GM12878 (cell line): Measurements from ENCODE around the gene NRXN3. TPM values are rescaled to one million over a fixed set of nuclear protein-coding genes. Genes with fewer than 3 reads are reported as not detected.

Experiments
- ATAC-seq: fragments of 200-7000 bp; cut with Tn5 transposase; 3 replicates; pipeline ENCODE4 v1.9.1; 2020; ENCODE audit warnings: mild to moderate bottlenecking, moderate library complexity
- BruUV-seq: library from RNA; stranded (reverse); fragments of 400-500 nt; replicated peaks from 2 replicates; lab custom pipeline; 2021; lab: Mats Ljungman, UMichigan
- CTCF ChIA-PET: fragments of 300-600 bp; sonication (Branson Sonifier 250); formaldehyde crosslinking; extraction: SDS; loops from one replicate; lab custom pipeline; 2021; ENCODE audit warnings: inconsistent platforms; lab: Yijun Ruan, JAX
- POLR2A ChIA-PET: fragments of 350-600 bp; formaldehyde crosslinking; extraction: SDS; loops from one replicate; lab custom pipeline; 2021; ENCODE audit warnings: inconsistent platforms; lab: Charles Lee
- RAD21 ChIA-PET: fragments of 300-600 bp; sonication (Branson Sonifier 250); formaldehyde crosslinking; loops from one replicate; lab custom pipeline; 2023; ENCODE audit warnings: antibody characterized with exemption; ENCODE audit not compliant: unreplicated experiment; lab: Charles Lee
- SMC1A ChIA-PET: fragments of 300-600 bp; sonication (Branson Sonifier 250); formaldehyde crosslinking; loops from one replicate; lab custom pipeline; 2023; ENCODE audit not compliant: unreplicated experiment, uncharacterized antibody; lab: Charles Lee
- DNase-seq: peaks from one replicate; pipeline ENCODE4 v3.0.0-alpha.2; 2011; ENCODE audit warnings: low read depth, low spot score
- FAIRE-seq: peaks from 3 replicates; lab custom pipeline; 2011; peaks lifted over from hg19 to GRCh38; lab: Jason Lieb, UNC
- H2AFZ ChIP-seq: 2 replicates; pipeline ENCODE4 v1.6.0; 2011; ENCODE audit warnings: low read depth, low read length, control low read depth; ENCODE audit not compliant: control insufficient read depth
- H3K27ac ChIP-seq: 2 replicates; pipeline ENCODE4 v1.5.1; 2011; ENCODE audit warnings: control low read depth; ENCODE audit not compliant: control insufficient read depth, insufficient read depth
- H3K27me3 ChIP-seq, 2 experiments: replicated peaks in 1 of 2; 2 replicates each; pipeline versions ENCODE4 v1.6.0 to v1.6.1; 2011; ENCODE audit warnings: low read length in 1 of 2; ENCODE audit not compliant: control insufficient read depth in 2 of 2, insufficient read depth in 2 of 2
- H3K36me3 ChIP-seq, 2 experiments: 2 replicates each; pipeline ENCODE4 v1.5.1; 2011; ENCODE audit warnings: low read length in 1 of 2; ENCODE audit not compliant: control insufficient read depth in 2 of 2, insufficient read depth in 2 of 2
- H3K4me1 ChIP-seq: 2 replicates; pipeline ENCODE4 v1.6.1; 2011; ENCODE audit warnings: mild to moderate bottlenecking, low read length, moderate library complexity, mixed read lengths; ENCODE audit not compliant: control insufficient read depth, insufficient read depth
- H3K4me2 ChIP-seq: 2 replicates; pipeline ENCODE4 v1.6.0; 2011; ENCODE audit warnings: control low read depth; ENCODE audit not compliant: control insufficient read depth, insufficient read depth
- H3K4me3 ChIP-seq: fragments of 200-600 bp; sonication (generic); 2 replicates; pipeline ENCODE4 v1.5.1; 2016
- H3K79me2 ChIP-seq: 2 replicates; pipeline ENCODE4 v1.6.0; 2011; ENCODE audit warnings: low read length; ENCODE audit not compliant: control insufficient read depth, insufficient read depth
- H3K9ac ChIP-seq: 2 replicates; pipeline ENCODE4 v1.8.0; 2011; ENCODE audit warnings: low read length, control low read depth, mixed read lengths; ENCODE audit not compliant: control insufficient read depth, insufficient read depth
- H3K9me3 ChIP-seq: replicated peaks from 3 replicates; pipeline ENCODE4 v1.5.1; 2011; ENCODE audit warnings: mild to moderate bottlenecking, low read length; ENCODE audit not compliant: control insufficient read depth, insufficient read depth
- H4K20me1 ChIP-seq: 2 replicates; pipeline ENCODE4 v1.6.0; 2011; ENCODE audit not compliant: control insufficient read depth, insufficient read depth
- JUNB ChIP-seq: IDR thresholded peaks from 2 replicates; pipeline ENCODE4 v1.6.1; 2016; ENCODE audit warnings: antibody characterized with exemption, mild to moderate bottlenecking
- KLF5 ChIP-seq: fragments of 450-650 bp; IDR thresholded peaks from 2 replicates; pipeline ENCODE4 v1.6.1; 2014; ENCODE audit warnings: mild to moderate bottlenecking; ENCODE audit not compliant: partially characterized antibody
- MTA2 ChIP-seq: fragments of 450-650 bp; IDR thresholded peaks from 2 replicates; pipeline ENCODE4 v1.6.1; 2016; ENCODE audit warnings: low read depth, mild to moderate bottlenecking, moderate library complexity
- NR2C1 ChIP-seq: fragments of 450-650 bp; IDR thresholded peaks from 2 replicates; pipeline ENCODE4 v1.6.1; 2017; ENCODE audit warnings: antibody characterized with exemption, mild to moderate bottlenecking, moderate library complexity
- PML ChIP-seq: IDR thresholded peaks from 2 replicates; pipeline ENCODE4 v1.6.1; 2012; ENCODE audit warnings: low read length, inconsistent platforms
- POLR2AphosphoS5 ChIP-seq: IDR thresholded peaks from 2 replicates; pipeline ENCODE4 v1.6.1; 2011; ENCODE audit warnings: mild to moderate bottlenecking, low read length, inconsistent platforms
- ZNF24 ChIP-seq: fragments of 450-650 bp; IDR thresholded peaks from 2 replicates; pipeline ENCODE4 v1.6.1; 2017; ENCODE audit warnings: antibody characterized with exemption, mild to moderate bottlenecking
- WGBS: methylation state at CpG from one replicate; pipeline ENCODE4 v1.1.6; 2016; ENCODE audit warnings: low lambda C conversion rate; ENCODE audit not compliant: insufficient replicate concordance, insufficient coverage; ENCODE audit errors: missing lambda C conversion rate; 5-methylcytosine and 5-hydroxymethylcytosine counted together
- in situ Hi-C: fragments of 300-500 bp; cut with MboI; formaldehyde crosslinking; loops from 9 replicates; pipeline ENCODE4 v1.14.3; 2018; ENCODE audit warnings: mixed read lengths
- intact Hi-C: fragments of 100-400 bp; cut with micrococcal nuclease; formaldehyde crosslinking; loops from one replicate; pipeline ENCODE4 v1.14.2; 2022; ENCODE audit not compliant: unreplicated experiment
- polyA plus RNA-seq, 11 experiments: library from polyadenylated mRNA; depleted of rRNA in 4 of 11; unstranded in 6 of 11; stranded (reverse) in 5 of 11; fragments of >200 nt; fragmentation: Nextera tagmentation in 4 of 11; fragmentation: Illumina TruSeq in 1 of 11; extraction: Ambion mirVana in 4 of 11; extraction: Trizol in 1 of 11; gene quantifications; 1 replicate in 1 of 11; 2 replicates in 10 of 11; pipeline versions ENCODE4 v1.2.1 to v1.2.3, GENCODE V29; 2011 to 2016; ENCODE audit warnings: inconsistent platforms in 2 of 11, missing spikeins in 2 of 11, low read depth in 1 of 11
- total RNA-seq, 4 experiments: library from RNA; depleted of rRNA in 3 of 4; stranded (reverse); fragments of >200 nt in 3 of 4; fragmentation: Illumina TruSeq in 1 of 4; extraction: Trizol in 1 of 4; gene quantifications; 2 replicates each; pipeline versions ENCODE4 v1.2.1 to v1.2.3, GENCODE V29; 2013 to 2021
- TF ChIP-seq, protein P1 (sequence below): fragments of 450-650 bp; IDR thresholded peaks from 2 replicates; pipeline ENCODE4 v1.6.1; 2017; ENCODE audit warnings: antibody characterized with exemption, mild to moderate bottlenecking, moderate library complexity
- TF ChIP-seq, protein P2 (sequence below): fragments of 450-650 bp; IDR thresholded peaks from 2 replicates; pipeline ENCODE4 v1.6.1; 2017; ENCODE audit warnings: mild to moderate bottlenecking, moderate library complexity

The NRXN3 gene
- total and polyA plus RNA-seq, 10 of the 15 experiments (the other 5 are each of a cell fraction or from before 2014, with no cell fraction given) = 0.52 to 3.3 (median 1.4) TPM

DNA sequence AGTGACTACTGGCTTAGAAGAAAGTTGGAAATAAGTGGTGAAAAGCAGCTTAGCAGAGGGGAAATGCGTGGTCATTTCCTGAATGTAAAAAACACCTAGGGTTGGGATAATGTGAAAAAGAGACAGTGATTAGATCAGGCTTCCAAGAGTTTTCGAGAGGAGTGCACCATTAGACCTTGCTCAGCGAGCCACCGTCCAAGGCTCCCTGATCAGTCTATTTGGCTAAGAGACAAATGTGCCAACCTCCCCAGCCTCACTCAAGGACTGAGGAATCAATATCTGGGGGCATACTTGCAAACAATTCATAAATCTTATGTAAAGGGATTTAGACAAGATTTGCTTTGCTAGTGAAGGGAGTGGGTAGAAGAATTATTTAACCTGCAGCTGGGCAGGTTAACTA lies 594.5 kb downstream of the NRXN3 start:
- Histone ChIP-seq H3K4me1 (no peaks in the 10 kb centered on the region), H3K4me2 (no peak overlapping the region), H2AFZ (no peak overlapping the region), H3K36me3 (no peaks in the 10 kb centered on the region), H3K27me3 (no peaks in the 10 kb centered on the region)
- ChIA-PET RAD21 (no interaction called here), POLR2A (no interaction called here)
- intact Hi-C loops = no loop called here
- BruUV-seq = no TSS peak
- TF ChIP-seq PML (no peak), ZNF24 (no peak), POLR2AphosphoS5 (no peak), JUNB (no peak), MTA2 (no peak), NR2C1 (no peak), KLF5 (no peak)
- TF ChIP-seq, protein P1, sequence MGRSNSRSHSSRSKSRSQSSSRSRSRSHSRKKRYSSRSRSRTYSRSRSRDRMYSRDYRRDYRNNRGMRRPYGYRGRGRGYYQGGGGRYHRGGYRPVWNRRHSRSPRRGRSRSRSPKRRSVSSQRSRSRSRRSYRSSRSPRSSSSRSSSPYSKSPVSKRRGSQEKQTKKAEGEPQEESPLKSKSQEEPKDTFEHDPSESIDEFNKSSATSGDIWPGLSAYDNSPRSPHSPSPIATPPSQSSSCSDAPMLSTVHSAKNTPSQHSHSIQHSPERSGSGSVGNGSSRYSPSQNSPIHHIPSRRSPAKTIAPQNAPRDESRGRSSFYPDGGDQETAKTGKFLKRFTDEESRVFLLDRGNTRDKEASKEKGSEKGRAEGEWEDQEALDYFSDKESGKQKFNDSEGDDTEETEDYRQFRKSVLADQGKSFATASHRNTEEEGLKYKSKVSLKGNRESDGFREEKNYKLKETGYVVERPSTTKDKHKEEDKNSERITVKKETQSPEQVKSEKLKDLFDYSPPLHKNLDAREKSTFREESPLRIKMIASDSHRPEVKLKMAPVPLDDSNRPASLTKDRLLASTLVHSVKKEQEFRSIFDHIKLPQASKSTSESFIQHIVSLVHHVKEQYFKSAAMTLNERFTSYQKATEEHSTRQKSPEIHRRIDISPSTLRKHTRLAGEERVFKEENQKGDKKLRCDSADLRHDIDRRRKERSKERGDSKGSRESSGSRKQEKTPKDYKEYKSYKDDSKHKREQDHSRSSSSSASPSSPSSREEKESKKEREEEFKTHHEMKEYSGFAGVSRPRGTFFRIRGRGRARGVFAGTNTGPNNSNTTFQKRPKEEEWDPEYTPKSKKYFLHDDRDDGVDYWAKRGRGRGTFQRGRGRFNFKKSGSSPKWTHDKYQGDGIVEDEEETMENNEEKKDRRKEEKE = no peak
- TF ChIP-seq, protein P2, sequence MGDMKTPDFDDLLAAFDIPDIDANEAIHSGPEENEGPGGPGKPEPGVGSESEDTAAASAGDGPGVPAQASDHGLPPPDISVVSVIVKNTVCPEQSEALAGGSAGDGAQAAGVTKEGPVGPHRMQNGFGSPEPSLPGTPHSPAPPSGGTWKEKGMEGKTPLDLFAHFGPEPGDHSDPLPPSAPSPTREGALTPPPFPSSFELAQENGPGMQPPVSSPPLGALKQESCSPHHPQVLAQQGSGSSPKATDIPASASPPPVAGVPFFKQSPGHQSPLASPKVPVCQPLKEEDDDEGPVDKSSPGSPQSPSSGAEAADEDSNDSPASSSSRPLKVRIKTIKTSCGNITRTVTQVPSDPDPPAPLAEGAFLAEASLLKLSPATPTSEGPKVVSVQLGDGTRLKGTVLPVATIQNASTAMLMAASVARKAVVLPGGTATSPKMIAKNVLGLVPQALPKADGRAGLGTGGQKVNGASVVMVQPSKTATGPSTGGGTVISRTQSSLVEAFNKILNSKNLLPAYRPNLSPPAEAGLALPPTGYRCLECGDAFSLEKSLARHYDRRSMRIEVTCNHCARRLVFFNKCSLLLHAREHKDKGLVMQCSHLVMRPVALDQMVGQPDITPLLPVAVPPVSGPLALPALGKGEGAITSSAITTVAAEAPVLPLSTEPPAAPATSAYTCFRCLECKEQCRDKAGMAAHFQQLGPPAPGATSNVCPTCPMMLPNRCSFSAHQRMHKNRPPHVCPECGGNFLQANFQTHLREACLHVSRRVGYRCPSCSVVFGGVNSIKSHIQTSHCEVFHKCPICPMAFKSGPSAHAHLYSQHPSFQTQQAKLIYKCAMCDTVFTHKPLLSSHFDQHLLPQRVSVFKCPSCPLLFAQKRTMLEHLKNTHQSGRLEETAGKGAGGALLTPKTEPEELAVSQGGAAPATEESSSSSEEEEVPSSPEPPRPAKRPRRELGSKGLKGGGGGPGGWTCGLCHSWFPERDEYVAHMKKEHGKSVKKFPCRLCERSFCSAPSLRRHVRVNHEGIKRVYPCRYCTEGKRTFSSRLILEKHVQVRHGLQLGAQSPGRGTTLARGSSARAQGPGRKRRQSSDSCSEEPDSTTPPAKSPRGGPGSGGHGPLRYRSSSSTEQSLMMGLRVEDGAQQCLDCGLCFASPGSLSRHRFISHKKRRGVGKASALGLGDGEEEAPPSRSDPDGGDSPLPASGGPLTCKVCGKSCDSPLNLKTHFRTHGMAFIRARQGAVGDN = no peak
- TF ChIP-seq, all 136 proteins: peak for 0
- Histone ChIP-seq H3K4me3 (no peak overlapping the region), H4K20me1 (no peaks in the 10 kb centered on the region), H3K79me2 (no peaks in the 10 kb centered on the region), H3K27ac (no peak overlapping the region), H3K9ac (no peak overlapping the region), H3K9me3 (no peaks in the 10 kb centered on the region)
- in situ Hi-C loops = no loop called here
- WGBS = 42% methylated on average over 4 of the region's 4 CpGs
- CTCF ChIA-PET = no interaction called here
- SMC1A ChIA-PET = no interaction called here
- no peak for FAIRE-seq
- no peak for ATAC-seq
- DNase-seq = no peak
